Ishikawa (cell line): ENCODE measurements around the gene NOS1.

Experiments used
- EGR1 ChIP-seq: IDR thresholded peaks from 2 replicates; pipeline ENCODE4 v1.6.1; 2012
- TAF1 ChIP-seq: IDR thresholded peaks from 2 replicates; pipeline ENCODE4 v1.6.1; 2012; ENCODE audit warnings: low read depth, mild to moderate bottlenecking
- TF ChIP-seq, protein P1 (sequence below): IDR thresholded peaks from 2 replicates; pipeline ENCODE4 v1.6.1; 2012; ENCODE audit warnings: low read depth, mild to moderate bottlenecking

- TF ChIP-seq EGR1 = no peak
- no peak for TF ChIP-seq TAF1
- TF ChIP-seq, protein P1, sequence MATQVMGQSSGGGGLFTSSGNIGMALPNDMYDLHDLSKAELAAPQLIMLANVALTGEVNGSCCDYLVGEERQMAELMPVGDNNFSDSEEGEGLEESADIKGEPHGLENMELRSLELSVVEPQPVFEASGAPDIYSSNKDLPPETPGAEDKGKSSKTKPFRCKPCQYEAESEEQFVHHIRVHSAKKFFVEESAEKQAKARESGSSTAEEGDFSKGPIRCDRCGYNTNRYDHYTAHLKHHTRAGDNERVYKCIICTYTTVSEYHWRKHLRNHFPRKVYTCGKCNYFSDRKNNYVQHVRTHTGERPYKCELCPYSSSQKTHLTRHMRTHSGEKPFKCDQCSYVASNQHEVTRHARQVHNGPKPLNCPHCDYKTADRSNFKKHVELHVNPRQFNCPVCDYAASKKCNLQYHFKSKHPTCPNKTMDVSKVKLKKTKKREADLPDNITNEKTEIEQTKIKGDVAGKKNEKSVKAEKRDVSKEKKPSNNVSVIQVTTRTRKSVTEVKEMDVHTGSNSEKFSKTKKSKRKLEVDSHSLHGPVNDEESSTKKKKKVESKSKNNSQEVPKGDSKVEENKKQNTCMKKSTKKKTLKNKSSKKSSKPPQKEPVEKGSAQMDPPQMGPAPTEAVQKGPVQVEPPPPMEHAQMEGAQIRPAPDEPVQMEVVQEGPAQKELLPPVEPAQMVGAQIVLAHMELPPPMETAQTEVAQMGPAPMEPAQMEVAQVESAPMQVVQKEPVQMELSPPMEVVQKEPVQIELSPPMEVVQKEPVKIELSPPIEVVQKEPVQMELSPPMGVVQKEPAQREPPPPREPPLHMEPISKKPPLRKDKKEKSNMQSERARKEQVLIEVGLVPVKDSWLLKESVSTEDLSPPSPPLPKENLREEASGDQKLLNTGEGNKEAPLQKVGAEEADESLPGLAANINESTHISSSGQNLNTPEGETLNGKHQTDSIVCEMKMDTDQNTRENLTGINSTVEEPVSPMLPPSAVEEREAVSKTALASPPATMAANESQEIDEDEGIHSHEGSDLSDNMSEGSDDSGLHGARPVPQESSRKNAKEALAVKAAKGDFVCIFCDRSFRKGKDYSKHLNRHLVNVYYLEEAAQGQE = no peak
Measured at GRCh38 chr12:117362391-117362790, 965 bp upstream of the NOS1 start.
